Raji (cell line): ENCODE results near the gene KCNQ1OT1.

ENCODE experiments used
- POLR2A ChIP-seq: IDR thresholded peaks from 2 replicates; pipeline ENCODE4 v1.6.1; 2011; ENCODE audit warnings: low read depth, low read length, control low read depth; ENCODE audit not compliant: insufficient read depth

The KCNQ1OT1 gene

GRCh38 chr11:2703363-2704141, 3.8 kb upstream of the KCNQ1OT1 start:
- no peak for TF ChIP-seq POLR2A

DNA sequence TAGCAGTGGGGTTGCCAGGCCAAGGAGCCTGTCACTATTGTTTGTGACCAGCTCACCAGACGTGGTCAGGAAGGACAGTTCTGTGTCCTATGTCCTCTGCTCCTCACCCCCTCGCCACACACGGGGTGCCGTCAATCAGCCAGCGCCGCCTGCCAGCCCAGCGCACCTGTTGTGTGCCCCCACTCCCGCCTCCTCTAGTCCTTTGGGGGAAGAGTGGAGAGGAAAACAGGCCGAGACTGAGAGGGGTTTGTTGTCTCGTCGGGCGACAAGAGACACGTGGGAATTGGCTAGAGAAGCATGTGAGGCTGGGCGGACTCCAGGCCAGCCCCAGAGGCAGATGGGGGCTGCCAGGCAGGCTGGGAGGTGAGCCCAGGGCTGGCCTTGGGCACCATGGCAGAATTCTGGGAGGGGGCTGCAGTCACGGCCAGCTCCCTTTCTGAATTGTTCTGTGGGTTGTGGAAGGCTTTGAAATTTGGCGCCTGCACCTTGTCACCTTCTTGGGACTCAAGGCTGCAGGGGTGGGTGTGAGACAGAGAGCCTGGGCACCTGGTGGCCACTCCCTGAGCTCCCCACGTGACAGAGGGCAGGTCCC, 3.1 kb upstream of the KCNQ1OT1 start:
- TF ChIP-seq POLR2A: no peak

GRCh38 chr11:2701898-2702434, 2.2 kb upstream of the KCNQ1OT1 start:
- no peak for TF ChIP-seq POLR2A

GRCh38 chr11:2701230-2701629, 1.4 kb upstream of the KCNQ1OT1 start:
- no peak for TF ChIP-seq POLR2A

DNA sequence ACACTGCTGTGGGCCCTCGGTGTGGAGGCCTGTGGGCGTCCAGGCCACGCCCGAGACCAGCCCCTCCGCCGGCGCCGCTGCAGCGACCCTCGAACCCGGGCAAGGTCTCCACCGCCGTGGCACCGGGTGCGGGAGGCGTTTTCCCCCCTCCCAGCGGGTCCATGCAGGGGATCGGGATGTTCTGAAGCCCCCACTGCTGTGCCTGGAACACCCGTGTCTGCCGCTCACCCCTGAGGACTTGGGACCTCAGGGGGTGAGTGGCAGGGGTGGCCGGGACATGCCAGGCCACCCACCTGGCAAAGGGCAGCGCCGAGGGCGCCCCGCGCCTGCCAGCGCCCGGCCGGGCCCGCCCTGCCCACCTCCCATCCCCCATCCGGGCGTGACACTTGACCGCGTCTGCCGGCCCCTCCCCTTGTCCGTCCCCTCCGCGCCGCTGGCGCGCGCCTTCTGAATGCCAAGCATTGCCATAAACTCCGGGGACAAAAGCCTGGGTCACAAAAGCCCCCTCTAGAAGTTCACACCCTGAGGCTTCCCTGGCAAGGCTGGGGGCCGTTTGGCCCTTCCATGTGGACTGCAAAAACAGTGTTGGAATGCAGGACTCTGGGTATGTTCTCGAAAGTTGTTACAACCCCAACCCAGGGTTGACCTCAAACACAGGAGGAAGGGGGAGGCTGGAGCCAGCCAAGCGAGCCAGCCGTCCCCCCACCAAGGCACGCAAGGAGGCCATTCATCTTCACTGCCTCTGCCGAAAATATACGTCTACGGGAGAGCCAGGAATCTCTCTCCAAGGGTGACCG, 819 bp upstream of the KCNQ1OT1 start:
- TF ChIP-seq POLR2A: peak; percentile 55

GRCh38 chr11:2699185-2699530, 636 bp downstream of the KCNQ1OT1 start:
- TF ChIP-seq POLR2A: no peak

- TF ChIP-seq POLR2A: no peak
Observed at GRCh38 chr11:2698386-2699184, 1.2 kb downstream of the KCNQ1OT1 start.

DNA sequence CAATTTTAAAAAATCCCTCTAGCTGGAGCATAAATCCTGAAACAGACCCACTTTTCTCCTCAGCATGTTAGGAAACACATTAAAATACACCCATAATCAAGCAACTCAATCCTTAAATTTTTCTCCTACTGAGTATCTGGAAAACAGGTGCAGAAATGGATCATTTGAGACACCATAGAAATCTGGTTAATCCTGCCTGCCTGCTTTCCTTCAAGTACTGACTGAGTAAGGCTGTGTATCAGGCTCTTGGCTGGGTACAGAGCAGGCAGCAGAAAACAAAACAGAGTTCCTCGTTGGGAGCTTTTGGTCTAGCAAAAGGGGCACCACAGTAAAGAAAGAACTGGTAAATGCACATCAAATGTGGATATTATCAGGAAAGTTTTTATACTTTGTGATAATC, 1.9 kb downstream of the KCNQ1OT1 start:
- TF ChIP-seq POLR2A: no peak

GRCh38 chr11:2696455-2696854, 3.3 kb downstream of the KCNQ1OT1 start:
- TF ChIP-seq POLR2A: no peak

DNA sequence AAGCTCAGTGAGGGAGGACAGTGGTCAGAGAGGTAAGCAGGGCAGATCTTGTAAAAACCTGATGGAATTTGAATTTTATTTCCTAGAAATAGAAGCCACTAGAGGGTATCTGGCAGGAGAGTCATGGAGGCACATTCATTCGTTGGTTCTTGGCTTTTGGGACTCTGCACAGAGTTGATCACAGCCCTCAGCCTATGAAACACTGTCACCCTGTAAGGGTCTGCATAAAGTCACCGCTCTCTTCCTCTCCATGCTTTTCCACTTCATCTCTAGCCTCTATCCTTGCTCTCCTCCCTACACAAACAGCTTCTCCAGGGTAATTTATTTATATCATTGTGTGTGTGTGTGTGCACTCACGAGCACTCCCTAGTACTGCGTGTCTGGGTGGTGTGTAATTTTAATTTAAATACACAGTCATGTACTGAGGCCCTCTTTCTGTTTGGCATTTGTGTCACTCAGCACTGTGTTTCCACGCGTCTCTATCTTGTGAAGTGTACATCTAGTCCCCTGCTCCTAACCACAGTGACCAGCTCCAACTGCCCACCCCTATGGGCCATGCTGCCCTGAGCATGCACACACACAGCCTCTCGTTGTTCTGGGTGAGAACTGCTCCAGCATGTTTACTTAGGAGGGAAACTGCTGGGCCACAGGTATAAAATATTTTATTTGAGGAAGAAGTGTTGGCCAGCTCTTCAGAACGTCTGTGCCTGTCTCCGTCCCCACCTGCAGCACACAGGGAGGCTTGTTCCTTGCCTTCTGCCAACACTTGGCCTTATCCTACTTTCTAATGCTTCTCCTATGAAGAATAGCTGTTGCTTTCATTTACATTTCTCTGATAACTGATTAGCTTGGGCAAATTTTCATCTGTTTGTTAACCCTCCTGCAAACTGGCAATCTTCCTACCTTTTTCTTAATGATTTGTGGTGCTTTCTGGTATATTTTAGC, 4.5 kb downstream of the KCNQ1OT1 start:
- no peak for TF ChIP-seq POLR2A

- TF ChIP-seq POLR2A: no peak
Observed at GRCh38 chr11:2694495-2694894, 5.3 kb downstream of the KCNQ1OT1 start.

- TF ChIP-seq POLR2A: no peak
Observed at GRCh38 chr11:2693271-2694261, 6.2 kb downstream of the KCNQ1OT1 start.
